GM18861 (cell line): ENCODE data around the gene RALGDS.
A peak's percentile ranks its signal among the peaks of the same experiment; 100 is the strongest.

Experiments
- ATAC-seq: cut with Tn5 transposase; IDR thresholded peaks from one replicate; pipeline ENCODE4 v1.9.1; 2021; ENCODE audit not compliant: unreplicated experiment

RALGDS gene

GRCh38 chr9:133120501-133121197 is 391 bp downstream of the RALGDS start:
- peak; percentile 25 for ATAC-seq

GRCh38 chr9:133119846-133120500 is 1.1 kb downstream of the RALGDS start:
- ATAC-seq: no peak

GRCh38 chr9:133119103-133119845 is 1.8 kb downstream of the RALGDS start:
- ATAC-seq: no peak

GRCh38 chr9:133118568-133118967 is 2.5 kb downstream of the RALGDS start:
- ATAC-seq: no peak

GRCh38 chr9:133118179-133118520 is 2.9 kb downstream of the RALGDS start:
- ATAC-seq: no peak

GRCh38 chr9:133117271-133118178 is 3.5 kb downstream of the RALGDS start:
- ATAC-seq: no peak

- no peak for ATAC-seq
Observed at GRCh38 chr9:133116346-133117231, 4.5 kb downstream of the RALGDS start.

GRCh38 chr9:133115604-133116345 is 5.3 kb downstream of the RALGDS start:
- ATAC-seq: peak; percentile 49

GRCh38 chr9:133114886-133115603 is 6.0 kb downstream of the RALGDS start:
- no peak for ATAC-seq

GRCh38 chr9:133113949-133114885 is 6.8 kb downstream of the RALGDS start:
- ATAC-seq: no peak

- ATAC-seq: no peak
Observed at GRCh38 chr9:133113163-133113948, 7.7 kb downstream of the RALGDS start.

- ATAC-seq: no peak
Observed at GRCh38 chr9:133112663-133113026, 8.4 kb downstream of the RALGDS start.

GRCh38 chr9:133111808-133112662 is 9.0 kb downstream of the RALGDS start:
- ATAC-seq: no peak

- no peak for ATAC-seq
Observed at GRCh38 chr9:133109931-133110650, 10.9 kb downstream of the RALGDS start.
